ENCODE measurements around the gene RAP1B.

GRCh38 chr12:68611094-68611805, 551 bp downstream of the RAP1B start:
- TF ChIP-seq ZNF70 (CRISPR knock-in tag; IDR thresholded peaks at IDR 0.05), result no peak
- TF ChIP-seq PPARA (CRISPR knock-in tag; IDR thresholded peaks at IDR 0.05; ENCODE audit: borderline replicate concordance), result no peak
- TF ChIP-seq OSR1 (CRISPR knock-in tag; IDR thresholded peaks at IDR 0.05), result no peak
- no peak for TF ChIP-seq ARNTL (CRISPR knock-in tag; IDR thresholded peaks at IDR 0.05; ENCODE audit: borderline replicate concordance, low read depth)
- no peak for TF ChIP-seq ZC3H10 (CRISPR knock-in tag; IDR thresholded peaks at IDR 0.05)
- TF ChIP-seq TSHZ2 (CRISPR knock-in tag; IDR thresholded peaks at IDR 0.05), result no peak
- TF ChIP-seq ZNF565 (CRISPR knock-in tag; conservative IDR thresholded peaks at IDR 0.05; ENCODE audit: low read depth), result no peak
- TF ChIP-seq CSRNP3 (CRISPR knock-in tag; IDR thresholded peaks at IDR 0.05), result no peak
- no peak for TF ChIP-seq TOX (CRISPR knock-in tag; IDR thresholded peaks at IDR 0.05; ENCODE audit: borderline replicate concordance)
- TF ChIP-seq ISL1 (CRISPR knock-in tag; IDR thresholded peaks at IDR 0.05), result no peak
- TF ChIP-seq CREB5 (CRISPR knock-in tag; IDR thresholded peaks at IDR 0.05; ENCODE audit: low read depth), result no peak
- no peak for TF ChIP-seq GLIS3 (CRISPR knock-in tag; IDR thresholded peaks at IDR 0.05)
- TF ChIP-seq ZFP30 (CRISPR knock-in tag; IDR thresholded peaks at IDR 0.05), result no peak

Measured in SK-N-SH treated with all-trans-retinoic acid at 6 μM for 48 hours (cell line).